GM23338 (cell line): Measurements from ENCODE around the gene GRPR. TPM values are rescaled to one million over a fixed set of nuclear protein-coding genes. Genes with fewer than 3 reads are reported as not detected.
A peak's percentile ranks its signal among the peaks of the same experiment; 100 is the strongest.
"Not testable (repeated sequence)": the region's sequence is repeated elsewhere in the genome, so short reads cannot be mapped to it uniquely, and the experiment has no call there.

Experiments
- ATAC-seq: fragments of 200-7000 bp; cut with Tn5 transposase; 3 replicates; pipeline ENCODE4 v1.9.1; 2020
- DNase-seq: peaks from one replicate; pipeline ENCODE4 v3.0.0-alpha.2; 2015; ENCODE audit warnings: low spot score
- H2AFZ ChIP-seq: fragments of 200-600 bp; sonication (generic); 2 replicates; pipeline ENCODE4 v1.8.0; 2016; ENCODE audit warnings: antibody characterized with exemption, mild to moderate bottlenecking, moderate library complexity
- H3F3A ChIP-seq: fragments of 200-600 bp; sonication (generic); replicated peaks from 2 replicates; pipeline ENCODE4 v1.8.0; 2017; ENCODE audit warnings: antibody characterized with exemption, mixed run types, low read depth
- H3K27ac ChIP-seq: fragments of 200-600 bp; sonication (generic); 2 replicates; pipeline ENCODE4 v1.6.1; 2016; ENCODE audit warnings: low read depth
- H3K27me3 ChIP-seq: fragments of 200-600 bp; sonication (generic); 2 replicates; pipeline ENCODE4 v1.8.0; 2016; ENCODE audit warnings: mild to moderate bottlenecking, mixed run types, moderate library complexity; ENCODE audit not compliant: insufficient read depth
- H3K36me3 ChIP-seq: fragments of 200-600 bp; sonication (generic); 2 replicates; pipeline ENCODE4 v1.8.0; 2016; ENCODE audit warnings: mild to moderate bottlenecking; ENCODE audit not compliant: insufficient read depth
- H3K4me1 ChIP-seq: fragments of 200-600 bp; sonication (generic); 2 replicates; pipeline ENCODE4 v1.8.0; 2016; ENCODE audit warnings: mild to moderate bottlenecking, moderate library complexity; ENCODE audit not compliant: insufficient read depth
- H3K4me2 ChIP-seq: fragments of 200-600 bp; sonication (generic); 2 replicates; pipeline ENCODE4 v1.7.1; 2017; ENCODE audit warnings: mixed run types
- H3K4me3 ChIP-seq: fragments of 200-600 bp; sonication (generic); 2 replicates; pipeline ENCODE4 v1.6.1; 2016; ENCODE audit warnings: mixed run types
- H3K79me2 ChIP-seq: fragments of 200-600 bp; sonication (generic); replicated peaks from 2 replicates; pipeline ENCODE4 v1.8.0; 2017; ENCODE audit warnings: mild to moderate bottlenecking; ENCODE audit not compliant: insufficient read depth
- H3K9me2 ChIP-seq: fragments of 200-600 bp; sonication (generic); 2 replicates; pipeline ENCODE4 v1.8.0; 2017; ENCODE audit not compliant: insufficient read depth
- H4K20me1 ChIP-seq: fragments of 200-600 bp; sonication (generic); replicated peaks from 2 replicates; pipeline ENCODE4 v1.8.0; 2017; ENCODE audit warnings: mild to moderate bottlenecking; ENCODE audit not compliant: insufficient read depth
- H3K27ac Mint-ChIP-seq: 2 replicates; pipeline ENCODE4 v1.8.0; 2020; ENCODE audit warnings: inconsistent platforms, mild to moderate bottlenecking, moderate library complexity, mixed read lengths
- H3K27me3 Mint-ChIP-seq: 3 replicates; pipeline ENCODE4 v1.8.0; 2022; ENCODE audit warnings: low read depth, mild to moderate bottlenecking, moderate library complexity, mixed read lengths, inconsistent platforms; ENCODE audit not compliant: insufficient read depth, poor library complexity
- H3K36me3 Mint-ChIP-seq: 3 replicates; pipeline ENCODE4 v1.8.0; 2021; ENCODE audit warnings: low read depth, mild to moderate bottlenecking, inconsistent platforms, moderate library complexity, mixed read lengths
- H3K4me1 Mint-ChIP-seq: 3 replicates; pipeline ENCODE4 v1.8.0; 2020; ENCODE audit warnings: mild to moderate bottlenecking, inconsistent platforms, mixed read lengths
- H3K4me3 Mint-ChIP-seq: 3 replicates; pipeline ENCODE4 v1.8.0; 2021; ENCODE audit warnings: moderate library complexity, mild to moderate bottlenecking, inconsistent platforms, mixed read lengths
- H3K9me3 Mint-ChIP-seq: 3 replicates; pipeline ENCODE4 v1.8.0; 2020; ENCODE audit warnings: moderate library complexity, mild to moderate bottlenecking, inconsistent platforms, mixed read lengths
- CREB1 ChIP-seq: fragments of 250-450 bp; sonication (Bioruptor Pico); IDR thresholded peaks from 2 replicates; pipeline ENCODE4 v1.5.0; 2020; ENCODE audit warnings: low read depth, mild to moderate bottlenecking, moderate library complexity
- EZH2phosphoT487 ChIP-seq: fragments of 200-600 bp; sonication (generic); IDR thresholded peaks from one replicate; pipeline ENCODE4 v1.8.1; 2018; ENCODE audit warnings: antibody characterized with exemption; ENCODE audit not compliant: unreplicated experiment
- NANOG ChIP-seq: IDR thresholded peaks from 2 replicates; pipeline ENCODE4 v1.6.1; 2016; ENCODE audit warnings: antibody characterized with exemption, borderline replicate concordance
- POLR2AphosphoS5 ChIP-seq: IDR thresholded peaks from 2 replicates; pipeline ENCODE4 v1.6.1; 2016; ENCODE audit warnings: antibody characterized with exemption, low read depth
- REST ChIP-seq: IDR thresholded peaks from one replicate; pipeline ENCODE4 v1.6.1; 2018; ENCODE audit warnings: antibody characterized with exemption; ENCODE audit not compliant: unreplicated experiment
- STAT1 ChIP-seq: IDR thresholded peaks from one replicate; pipeline ENCODE4 v1.6.1; 2016; ENCODE audit warnings: antibody characterized with exemption; ENCODE audit not compliant: unreplicated experiment
- ZNF114 ChIP-seq: fragments of 250-450 bp; sonication (Bioruptor Pico); IDR thresholded peaks from 2 replicates; pipeline ENCODE4 v1.5.0; 2020; ENCODE audit warnings: mild to moderate bottlenecking, moderate library complexity
- ZNF462 ChIP-seq: fragments of 250-450 bp; sonication (Bioruptor Pico); IDR thresholded peaks from 2 replicates; pipeline ENCODE4 v1.5.0; 2020; ENCODE audit warnings: mild to moderate bottlenecking, moderate library complexity
- polyA plus RNA-seq: library from polyadenylated mRNA; unstranded; fragments of >200 nt; fragmentation: Nextera tagmentation; extraction: Ambion mirVana; gene quantifications from 2 replicates; pipeline ENCODE4 v1.2.1, GENCODE V29; 2016
- total RNA-seq: library from RNA; depleted of rRNA; stranded (reverse); fragments of >200 nt; shearing (Covaris generic); gene quantifications from 2 replicates; pipeline ENCODE4 v1.2.3, GENCODE V29; 2014

Gene GRPR
- total and polyA plus RNA-seq, 2 experiments from 2014 or later, result 13.4 to 14.3 TPM

GRCh38 chrX:16177260-16177659, 53.9 kb downstream of the GRPR start:
- no peak overlapping the region for H3K4me3 Mint-ChIP-seq
- H3K4me1 Mint-ChIP-seq, result peaks cover 43% of the 10 kb centered on the region
- H4K20me1 ChIP-seq, result no peaks in the 10 kb centered on the region
- H3K4me1 ChIP-seq, result peaks cover 16% of the 10 kb centered on the region
- ATAC-seq (peak; percentile 48; the same call in 1 of the 3 replicates), DNase-seq (peak; percentile 19)
- no peak overlapping the region for H2AFZ ChIP-seq
- H3K4me2 ChIP-seq, result no peak overlapping the region
- H3K27me3 Mint-ChIP-seq, result peaks cover 6% of the 10 kb centered on the region
- H3F3A ChIP-seq, result no peaks in the 10 kb centered on the region
- H3K36me3 Mint-ChIP-seq, result peaks cover 3% of the 10 kb centered on the region
- H3K4me3 ChIP-seq, result no peak overlapping the region
- H3K27me3 ChIP-seq, result no peaks in the 10 kb centered on the region
- no peaks in the 10 kb centered on the region for H3K9me3 Mint-ChIP-seq
- no peaks in the 10 kb centered on the region for H3K9me2 ChIP-seq
- no peak overlapping the region for H3K27ac Mint-ChIP-seq
- no peak overlapping the region for H3K27ac ChIP-seq
- no peaks in the 10 kb centered on the region for H3K36me3 ChIP-seq
- no peaks in the 10 kb centered on the region for H3K79me2 ChIP-seq
- TF ChIP-seq REST (no peak), STAT1 (no peak), ZNF114 (CRISPR knock-in tag) (no peak), POLR2AphosphoS5 (no peak), NANOG (no peak), ZNF462 (CRISPR knock-in tag) (no peak), EZH2phosphoT487 (no peak), CREB1 (CRISPR knock-in tag) (no peak)

- H3K27me3 ChIP-seq, H3K4me3 Mint-ChIP-seq, H3K9me3 Mint-ChIP-seq, H3K79me2 ChIP-seq, H3K27ac ChIP-seq, H3K4me2 ChIP-seq, H2AFZ ChIP-seq, H3K9me2 ChIP-seq, DNase-seq, H3K27me3 Mint-ChIP-seq, H4K20me1 ChIP-seq, H3K36me3 Mint-ChIP-seq, H3K4me3 ChIP-seq, H3K27ac Mint-ChIP-seq, ATAC-seq, H3F3A ChIP-seq, H3K36me3 ChIP-seq: not testable (repeated sequence)
- peaks cover 57% of the 10 kb centered on the region for H3K4me1 Mint-ChIP-seq
- peaks cover 21% of the 10 kb centered on the region for H3K4me1 ChIP-seq
Observed at GRCh38 chrX:16183843-16184242, 60.5 kb downstream of the GRPR start.
